Measurements from ENCODE around the gene TCEA2.
A peak's percentile ranks its signal among the peaks of the same experiment; 100 is the strongest.

GRCh38 chr20:64072498-64073063 is 9.6 kb downstream of the TCEA2 start:
- no peak for TF ChIP-seq EZH2 (IDR thresholded peaks at IDR 0.05)
- no peak for TF ChIP-seq FOXP2 (optimal IDR thresholded peaks at IDR 0.05; ENCODE audit: control extremely low read depth, extremely low read length, insufficient read depth)
- TF ChIP-seq POLR2AphosphoS5 (IDR thresholded peaks at IDR 0.05; ENCODE audit: borderline replicate concordance, low read depth, low read length): 0 out of 2 replicates have a peak, but pooled peaks have one; percentile 6

Data from SK-N-MC (cell line).